HepG2 (cell line): ENCODE results near the gene LYRM4. TPM values are rescaled to one million over a fixed set of nuclear protein-coding genes. Genes with fewer than 3 reads are reported as not detected.

Experiments used
- ARNTL ChIP-seq: sonication (generic); formaldehyde crosslinking; IDR thresholded peaks from 2 replicates; pipeline ENCODE4 v1.4.0; 2020; ENCODE audit warnings: mild to moderate bottlenecking, missing genetic modification reagents
- FOXK1 ChIP-seq: sonication (generic); formaldehyde crosslinking; IDR thresholded peaks from 2 replicates; pipeline ENCODE4 v1.4.0; 2020; ENCODE audit warnings: low read depth, missing genetic modification reagents, borderline replicate concordance
- HOXD1 ChIP-seq: sonication (generic); formaldehyde crosslinking; IDR thresholded peaks from 2 replicates; pipeline ENCODE4 v1.5.0; 2020; ENCODE audit warnings: missing genetic modification reagents
- JARID2 ChIP-seq: sonication (generic); formaldehyde crosslinking; IDR thresholded peaks from 2 replicates; pipeline ENCODE4 v1.8.1; 2023; ENCODE audit warnings: missing genetic modification reagents, inconsistent platforms; ENCODE audit not compliant: insufficient replicate concordance
- MIXL1 ChIP-seq: IDR thresholded peaks from 2 replicates; pipeline ENCODE4 v1.6.1; 2016
- MTF2 ChIP-seq: sonication (generic); formaldehyde crosslinking; IDR thresholded peaks from 2 replicates; pipeline ENCODE4 v1.5.0; 2020; ENCODE audit warnings: missing genetic modification reagents, borderline replicate concordance
- NR3C1 ChIP-seq: sonication (generic); formaldehyde crosslinking; IDR thresholded peaks from 2 replicates; pipeline ENCODE4 v1.4.0; 2020; ENCODE audit warnings: missing genetic modification reagents
- POLR2AphosphoS2 ChIP-seq: IDR thresholded peaks from 2 replicates; pipeline ENCODE4 v1.6.1; 2011; ENCODE audit warnings: low read depth, low read length, improper control_type of control experiment
- RBM22 ChIP-seq: fragments of 200-400 bp; formaldehyde crosslinking; optimal IDR thresholded peaks from 2 replicates; pipeline ENCODE3; 2017; ENCODE audit warnings: mild to moderate bottlenecking, low read length, moderate library complexity
- SAFB2 ChIP-seq: sonication (generic); formaldehyde crosslinking; IDR thresholded peaks from 2 replicates; pipeline ENCODE4 v1.5.1; 2020; ENCODE audit warnings: missing genetic modification reagents, low read depth, mild to moderate bottlenecking, borderline replicate concordance
- SALL1 ChIP-seq: sonication (generic); formaldehyde crosslinking; IDR thresholded peaks from 2 replicates; pipeline ENCODE4 v1.8.0; 2022; ENCODE audit warnings: mild to moderate bottlenecking, missing genetic modification reagents
- TCF12 ChIP-seq, 2 experiments: fragments of 450-650 bp in 1 of 2; sonication (generic) in 1 of 2; formaldehyde crosslinking in 1 of 2; IDR thresholded peaks; 2 replicates each; pipeline versions ENCODE4 v1.6.1 to v1.8.0; 2017 to 2022; ENCODE audit warnings: antibody characterized with exemption in 1 of 2, mild to moderate bottlenecking in 1 of 2, missing genetic modification reagents in 1 of 2, moderate library complexity in 1 of 2
- TEAD3 ChIP-seq: optimal IDR thresholded peaks from 2 replicates; pipeline ENCODE3; 2016; ENCODE audit warnings: borderline replicate concordance
- ZNF143 ChIP-seq: sonication (generic); formaldehyde crosslinking; IDR thresholded peaks from 2 replicates; pipeline ENCODE4 v1.4.0; 2020; ENCODE audit warnings: missing genetic modification reagents
- ZNF580 ChIP-seq: IDR thresholded peaks from 2 replicates; pipeline ENCODE4 v1.6.1; 2016; ENCODE audit warnings: low read depth, borderline replicate concordance
- ZNF609 ChIP-seq: sonication (generic); formaldehyde crosslinking; IDR thresholded peaks from 2 replicates; pipeline ENCODE4 v1.4.0; 2020; ENCODE audit warnings: mild to moderate bottlenecking, missing genetic modification reagents, borderline replicate concordance
- ZNF883 ChIP-seq: sonication (generic); formaldehyde crosslinking; IDR thresholded peaks from 2 replicates; pipeline ENCODE4 v1.5.1; 2020; ENCODE audit warnings: mild to moderate bottlenecking, missing genetic modification reagents; ENCODE audit errors: not compliant biosample characterization
- ZSCAN20 ChIP-seq: sonication (generic); formaldehyde crosslinking; IDR thresholded peaks from 2 replicates; pipeline ENCODE4 v1.4.0; 2020; ENCODE audit warnings: missing genetic modification reagents, mild to moderate bottlenecking, borderline replicate concordance
- polyA plus RNA-seq, 8 experiments: library from polyadenylated mRNA; depleted of rRNA in 3 of 8; stranded (reverse) in 7 of 8; unstranded in 1 of 8; fragments of >200 nt; fragmentation: Illumina TruSeq in 4 of 8; extraction: Trizol in 4 of 8; gene quantifications; 2 replicates each; pipeline versions ENCODE4 v1.2.1 to v1.2.3, GENCODE V29; 2011 to 2016; ENCODE audit warnings: low read depth in 4 of 8, missing spikeins in 1 of 8, mixed read lengths in 1 of 8; ENCODE audit not compliant: insufficient read depth in 1 of 8
- total RNA-seq, 5 experiments: library from RNA; depleted of rRNA; stranded (reverse); fragments of >200 nt; fragmentation: Illumina TruSeq; extraction: Trizol; gene quantifications; 2 replicates each; pipeline ENCODE4 v1.2.3, GENCODE V29; 2016; ENCODE audit warnings: low read depth in 1 of 5
- TF ChIP-seq, protein P1 (sequence below): sonication (generic); formaldehyde crosslinking; IDR thresholded peaks from 2 replicates; pipeline ENCODE4 v1.5.0; 2020; ENCODE audit warnings: missing genetic modification reagents
- TF ChIP-seq, protein P2 (sequence below): sonication (generic); formaldehyde crosslinking; IDR thresholded peaks from 2 replicates; pipeline ENCODE4 v1.5.1; 2020; ENCODE audit warnings: missing genetic modification reagents, mild to moderate bottlenecking, borderline replicate concordance
- TF ChIP-seq, protein P3 (sequence below), 2 experiments: sonication (generic) in 1 of 2; formaldehyde crosslinking in 1 of 2; IDR thresholded peaks; 2 replicates each; pipeline versions ENCODE4 v1.5.1 to v1.6.1; 2011 to 2020; ENCODE audit warnings: borderline replicate concordance in 1 of 2, low read depth in 1 of 2, low read length in 1 of 2, mild to moderate bottlenecking in 1 of 2, missing genetic modification reagents in 1 of 2, moderate library complexity in 1 of 2

The LYRM4 gene
- total and polyA plus RNA-seq, 2 of the 13 experiments (the other 11 are each of a cell fraction or from before 2014, with no cell fraction given), result 64.6 to 67.5 TPM

GRCh38 chr6:5214570-5215052, 46.1 kb downstream of the LYRM4 start (continued):
- TF ChIP-seq, protein P1, sequence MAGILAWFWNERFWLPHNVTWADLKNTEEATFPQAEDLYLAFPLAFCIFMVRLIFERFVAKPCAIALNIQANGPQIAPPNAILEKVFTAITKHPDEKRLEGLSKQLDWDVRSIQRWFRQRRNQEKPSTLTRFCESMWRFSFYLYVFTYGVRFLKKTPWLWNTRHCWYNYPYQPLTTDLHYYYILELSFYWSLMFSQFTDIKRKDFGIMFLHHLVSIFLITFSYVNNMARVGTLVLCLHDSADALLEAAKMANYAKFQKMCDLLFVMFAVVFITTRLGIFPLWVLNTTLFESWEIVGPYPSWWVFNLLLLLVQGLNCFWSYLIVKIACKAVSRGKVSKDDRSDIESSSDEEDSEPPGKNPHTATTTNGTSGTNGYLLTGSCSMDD (CRISPR knock-in tag), result no peak
- TF ChIP-seq POLR2AphosphoS2 (no peak), JARID2 (no peak), ZNF143 (CRISPR knock-in tag) (no peak), ZNF609 (CRISPR knock-in tag) (no peak), RBM22 (no peak), MIXL1 (0 out of 2 replicates have a peak, but pooled peaks have one; percentile 46), ARNTL (CRISPR knock-in tag) (no peak), FOXK1 (CRISPR knock-in tag) (no peak), ZNF883 (CRISPR knock-in tag) (no peak), TEAD3 (CRISPR knock-in tag) (peak; percentile 83), HOXD1 (CRISPR knock-in tag) (no peak), ZNF580 (CRISPR knock-in tag) (peak; percentile 62; the same call in 1 of the 2 replicates), ZSCAN20 (no peak), TCF12 (IDR thresholded peaks at IDR 0.05) (no peak), TCF12 (CRISPR knock-in tag; IDR thresholded peaks at IDR 0.05) (no peak), SAFB2 (0 out of 2 replicates have a peak, but pooled peaks have one; percentile 10), MTF2 (CRISPR knock-in tag) (no peak), NR3C1 (CRISPR knock-in tag) (no peak), SALL1 (CRISPR knock-in tag) (peak; percentile 63; the same call in 1 of the 2 replicates)
- TF ChIP-seq, protein P2, sequence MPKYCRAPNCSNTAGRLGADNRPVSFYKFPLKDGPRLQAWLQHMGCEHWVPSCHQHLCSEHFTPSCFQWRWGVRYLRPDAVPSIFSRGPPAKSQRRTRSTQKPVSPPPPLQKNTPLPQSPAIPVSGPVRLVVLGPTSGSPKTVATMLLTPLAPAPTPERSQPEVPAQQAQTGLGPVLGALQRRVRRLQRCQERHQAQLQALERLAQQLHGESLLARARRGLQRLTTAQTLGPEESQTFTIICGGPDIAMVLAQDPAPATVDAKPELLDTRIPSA (CRISPR knock-in tag), result no peak
- TF ChIP-seq, protein P3, sequence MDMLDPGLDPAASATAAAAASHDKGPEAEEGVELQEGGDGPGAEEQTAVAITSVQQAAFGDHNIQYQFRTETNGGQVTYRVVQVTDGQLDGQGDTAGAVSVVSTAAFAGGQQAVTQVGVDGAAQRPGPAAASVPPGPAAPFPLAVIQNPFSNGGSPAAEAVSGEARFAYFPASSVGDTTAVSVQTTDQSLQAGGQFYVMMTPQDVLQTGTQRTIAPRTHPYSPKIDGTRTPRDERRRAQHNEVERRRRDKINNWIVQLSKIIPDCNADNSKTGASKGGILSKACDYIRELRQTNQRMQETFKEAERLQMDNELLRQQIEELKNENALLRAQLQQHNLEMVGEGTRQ (IDR thresholded peaks at IDR 0.05; ENCODE audit: low read depth, low read length), result no peak
- TF ChIP-seq, protein P3 (CRISPR knock-in tag; IDR thresholded peaks at IDR 0.05; ENCODE audit: borderline replicate concordance), result no peak
